Glutamatergic neuron (in vitro differentiated cells): ENCODE data around the gene MDM4. TPM values are rescaled to one million over a fixed set of nuclear protein-coding genes. Genes with fewer than 3 reads are reported as not detected.

Source experiments
- DNase-seq: peaks from one replicate; pipeline ENCODE4 v3.0.0; 2022
- H3K27ac Mint-ChIP-seq: one replicate; pipeline ENCODE4 v1.8.0; 2020; ENCODE audit warnings: mild to moderate bottlenecking, mixed read lengths, inconsistent platforms; ENCODE audit not compliant: unreplicated experiment
- H3K27me3 Mint-ChIP-seq: one replicate; pipeline ENCODE4 v1.8.0; 2020; ENCODE audit warnings: mild to moderate bottlenecking, moderate library complexity, mixed read lengths, inconsistent platforms; ENCODE audit not compliant: unreplicated experiment
- H3K36me3 Mint-ChIP-seq: one replicate; pipeline ENCODE4 v1.8.0; 2020; ENCODE audit warnings: mild to moderate bottlenecking, mixed read lengths, inconsistent platforms; ENCODE audit not compliant: unreplicated experiment
- H3K4me1 Mint-ChIP-seq: one replicate; pipeline ENCODE4 v1.8.0; 2020; ENCODE audit warnings: mild to moderate bottlenecking, low read depth, mixed read lengths, inconsistent platforms; ENCODE audit not compliant: unreplicated experiment
- H3K4me3 Mint-ChIP-seq: one replicate; pipeline ENCODE4 v1.8.0; 2020; ENCODE audit warnings: mild to moderate bottlenecking, mixed read lengths, inconsistent platforms; ENCODE audit not compliant: unreplicated experiment
- H3K9me3 Mint-ChIP-seq: one replicate; pipeline ENCODE4 v1.8.0; 2020; ENCODE audit warnings: mild to moderate bottlenecking, moderate library complexity, mixed read lengths, inconsistent platforms; ENCODE audit not compliant: unreplicated experiment
- total RNA-seq: library from RNA; stranded (reverse); fragmentation: NEBNext Ultra II Directional; extraction: Animal tissue kit (Norgen Biotek cat#: 25700); gene quantifications from one replicate; pipeline ENCODE4 v1.2.1, GENCODE V29; 2021; ENCODE audit not compliant: unreplicated experiment
- TF ChIP-seq, protein P1 (sequence below): fragments of 200-600 bp; sonication (generic); IDR thresholded peaks from one replicate; pipeline ENCODE4 v1.5.0; 2021; ENCODE audit not compliant: partially characterized antibody, unreplicated experiment

The MDM4 gene
- total RNA-seq, 1 donor from 2014 or later = 93.9 TPM

DNA sequence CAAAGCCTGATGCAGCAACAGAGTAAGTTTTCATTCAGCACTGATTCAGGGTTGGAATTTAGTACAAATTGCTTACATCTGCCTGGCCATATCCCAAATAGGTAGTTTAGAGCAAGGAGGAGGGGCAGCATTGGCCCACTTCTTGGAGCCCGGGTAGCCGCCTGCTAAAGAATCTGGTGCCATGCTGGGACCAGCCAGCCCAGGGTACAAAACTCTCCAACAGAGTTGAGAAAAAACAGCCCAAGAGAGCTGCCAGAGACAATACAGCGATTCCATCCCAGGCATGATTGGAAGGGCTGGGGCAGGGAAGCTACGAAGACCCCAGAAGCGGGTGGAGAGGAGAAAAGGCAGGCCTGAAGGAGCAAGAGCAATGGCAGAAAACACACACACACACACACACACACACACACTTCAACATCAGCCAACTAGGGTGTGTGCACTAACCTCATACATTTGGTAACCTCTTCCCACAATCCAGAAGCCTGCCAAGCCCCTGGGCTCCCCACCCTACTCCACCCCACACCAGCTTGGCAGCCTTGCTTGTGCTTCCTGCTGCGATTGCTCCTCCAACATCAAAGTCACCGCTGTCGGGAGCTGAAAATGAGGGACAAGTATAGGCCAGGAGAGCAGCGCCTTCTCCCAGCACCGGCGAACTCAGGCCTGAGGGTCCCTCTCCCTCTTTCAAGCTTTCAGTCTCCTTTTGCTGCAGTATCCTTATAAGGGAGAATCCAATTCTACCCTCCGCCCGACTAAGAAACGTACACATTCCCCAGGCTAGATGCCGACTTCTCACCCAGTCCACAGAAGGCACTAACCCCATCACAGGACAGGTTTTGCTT lies 22.8 kb upstream of the MDM4 start:
- TF ChIP-seq, protein P1, sequence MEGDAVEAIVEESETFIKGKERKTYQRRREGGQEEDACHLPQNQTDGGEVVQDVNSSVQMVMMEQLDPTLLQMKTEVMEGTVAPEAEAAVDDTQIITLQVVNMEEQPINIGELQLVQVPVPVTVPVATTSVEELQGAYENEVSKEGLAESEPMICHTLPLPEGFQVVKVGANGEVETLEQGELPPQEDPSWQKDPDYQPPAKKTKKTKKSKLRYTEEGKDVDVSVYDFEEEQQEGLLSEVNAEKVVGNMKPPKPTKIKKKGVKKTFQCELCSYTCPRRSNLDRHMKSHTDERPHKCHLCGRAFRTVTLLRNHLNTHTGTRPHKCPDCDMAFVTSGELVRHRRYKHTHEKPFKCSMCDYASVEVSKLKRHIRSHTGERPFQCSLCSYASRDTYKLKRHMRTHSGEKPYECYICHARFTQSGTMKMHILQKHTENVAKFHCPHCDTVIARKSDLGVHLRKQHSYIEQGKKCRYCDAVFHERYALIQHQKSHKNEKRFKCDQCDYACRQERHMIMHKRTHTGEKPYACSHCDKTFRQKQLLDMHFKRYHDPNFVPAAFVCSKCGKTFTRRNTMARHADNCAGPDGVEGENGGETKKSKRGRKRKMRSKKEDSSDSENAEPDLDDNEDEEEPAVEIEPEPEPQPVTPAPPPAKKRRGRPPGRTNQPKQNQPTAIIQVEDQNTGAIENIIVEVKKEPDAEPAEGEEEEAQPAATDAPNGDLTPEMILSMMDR = no peak
- Mint-ChIP-seq H3K9me3 (peaks cover 15% of the 10 kb centered on the region), H3K27me3 (peaks cover 7% of the 10 kb centered on the region), H3K4me3 (peak overlapping the region; percentile 100), H3K36me3 (peaks cover 5% of the 10 kb centered on the region), H3K4me1 (peaks cover 24% of the 10 kb centered on the region), H3K27ac (peak overlapping the region; percentile 96)
- no peak for DNase-seq

DNA sequence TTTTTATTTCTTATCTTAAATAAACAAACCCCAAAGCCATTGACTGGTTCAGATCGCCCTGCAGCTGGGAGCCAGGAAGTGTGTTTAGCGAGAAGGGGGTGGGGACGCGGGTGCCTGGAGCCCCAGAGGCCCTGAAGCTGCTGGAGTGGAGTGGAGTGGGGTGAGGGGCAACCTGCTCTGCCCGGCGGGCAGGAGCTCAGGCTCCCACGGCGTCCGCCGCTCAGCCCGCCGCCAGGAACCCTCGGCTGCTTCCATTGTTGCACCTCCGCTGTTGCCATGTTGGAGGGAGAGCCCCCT lies 22.3 kb upstream of the MDM4 start:
- TF ChIP-seq, protein P1 = no peak
- DNase-seq = no peak
- H3K9me3 Mint-ChIP-seq = peaks cover 15% of the 10 kb centered on the region
- H3K36me3 Mint-ChIP-seq = peaks cover 5% of the 10 kb centered on the region
- peaks cover 24% of the 10 kb centered on the region for H3K4me1 Mint-ChIP-seq
- H3K4me3 Mint-ChIP-seq = peak overlapping the region; percentile 100
- peaks cover 7% of the 10 kb centered on the region for H3K27me3 Mint-ChIP-seq
- peak overlapping the region; percentile 96 for H3K27ac Mint-ChIP-seq

DNA sequence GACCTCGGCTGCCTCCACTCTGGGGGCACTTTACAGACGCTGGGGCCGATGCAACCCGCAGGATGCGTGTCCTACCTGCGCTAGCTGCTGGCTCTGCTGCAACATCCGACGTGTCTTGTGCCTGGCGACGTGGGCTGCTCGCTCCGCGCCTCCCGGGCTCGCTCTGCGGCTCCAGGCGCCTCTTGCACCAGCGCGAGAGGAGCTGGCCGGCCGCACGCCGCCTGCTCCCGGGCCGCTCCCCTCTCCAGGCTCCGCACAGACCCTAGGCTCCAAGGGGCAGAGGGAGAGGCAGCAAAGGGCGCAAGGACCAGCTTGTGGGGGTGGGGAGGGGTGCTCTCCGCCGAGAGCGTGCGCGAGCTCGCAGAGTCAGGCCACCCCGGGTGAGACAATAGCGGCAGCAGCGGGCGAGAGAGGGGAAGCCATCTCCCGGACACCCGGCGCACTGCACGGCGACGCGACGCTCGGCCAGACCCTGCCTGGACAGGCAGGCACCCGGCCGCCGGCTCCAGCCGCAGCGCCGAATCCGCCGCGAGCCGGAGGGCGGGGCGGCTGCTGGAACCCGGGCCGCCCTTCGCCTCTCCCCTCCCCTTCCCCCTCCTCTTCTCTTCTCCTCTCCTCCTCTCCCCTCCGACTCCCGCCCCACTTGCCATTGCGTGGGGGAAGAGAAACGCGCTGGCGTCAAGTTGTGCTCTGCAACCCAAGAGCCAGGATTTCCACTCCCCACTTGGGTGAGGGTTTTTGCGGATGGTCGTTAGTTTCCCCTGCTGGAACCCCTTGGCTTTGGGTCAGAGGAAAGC lies 21.7 kb upstream of the MDM4 start, which contains the start of gene PIK3C2B:
PIK3C2B (minus strand) TSS at position 525 of the 797 bp plus-strand sequence. CDS start 25,003 bp downstream, outside the sequence.
- peak within 1 kb of the TSS; percentile 96 for H3K27ac Mint-ChIP-seq
- peaks cover 5% of the 10 kb centered on the region for H3K36me3 Mint-ChIP-seq
- TF ChIP-seq, protein P1 = peak; percentile 66
- peak; percentile 91 for DNase-seq
- peaks cover 15% of the 10 kb centered on the region for H3K9me3 Mint-ChIP-seq
- peak within 1 kb of the TSS; percentile 100 for H3K4me3 Mint-ChIP-seq
- peaks cover 8% of the 10 kb centered on the region for H3K27me3 Mint-ChIP-seq
- peaks cover 23% of the 10 kb centered on the region for H3K4me1 Mint-ChIP-seq

DNA sequence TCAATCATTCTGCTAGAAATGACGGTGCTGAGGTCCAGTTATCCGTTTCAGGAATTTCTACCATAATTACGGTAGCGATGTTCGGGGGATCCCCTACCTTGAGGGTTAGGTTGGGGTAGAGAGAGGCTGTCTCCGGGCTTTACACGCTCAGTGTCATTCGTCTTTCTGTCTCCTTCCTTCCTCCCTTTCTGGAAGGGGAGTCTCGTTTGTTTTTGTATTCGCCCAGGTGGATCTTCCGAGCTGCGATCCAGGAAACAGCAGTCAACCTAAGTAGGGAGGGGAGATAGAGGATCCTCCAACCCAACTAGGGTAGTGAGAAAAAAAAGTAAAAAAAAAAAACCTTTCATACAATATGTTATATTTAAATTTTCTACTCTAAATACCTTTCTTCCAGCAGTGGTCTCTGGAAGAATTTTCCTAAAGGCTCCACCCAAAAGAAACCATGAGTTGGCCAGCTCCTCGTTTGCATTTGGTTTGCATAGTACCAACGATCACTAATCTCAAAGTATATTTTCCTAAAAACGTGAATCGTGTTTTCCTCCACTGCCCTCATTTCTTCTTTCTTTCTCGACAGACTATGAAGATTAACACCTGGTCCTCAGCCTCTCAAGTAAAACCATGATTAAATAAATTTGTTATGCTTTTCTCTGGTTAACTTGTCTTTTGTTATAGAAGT lies 21.0 kb upstream of the MDM4 start:
- DNase-seq = no peak
- Mint-ChIP-seq H3K27me3 (peaks cover 10% of the 10 kb centered on the region), H3K4me1 (peaks cover 15% of the 10 kb centered on the region), H3K4me3 (peak overlapping the region; percentile 89), H3K36me3 (peaks cover 5% of the 10 kb centered on the region), H3K9me3 (peaks cover 12% of the 10 kb centered on the region), H3K27ac (peak overlapping the region; percentile 84)
- TF ChIP-seq, protein P1 = no peak
